GM19455 (cell line): Measurements from ENCODE around the gene CST11.
"Not testable (repeated sequence)": the region's sequence is repeated elsewhere in the genome, so short reads cannot be mapped to it uniquely, and the experiment has no call there.

Experiments
- ATAC-seq: cut with Tn5 transposase; IDR thresholded peaks from one replicate; pipeline ENCODE4 v1.9.1; 2021; ENCODE audit not compliant: unreplicated experiment

CST11 gene, protein sequence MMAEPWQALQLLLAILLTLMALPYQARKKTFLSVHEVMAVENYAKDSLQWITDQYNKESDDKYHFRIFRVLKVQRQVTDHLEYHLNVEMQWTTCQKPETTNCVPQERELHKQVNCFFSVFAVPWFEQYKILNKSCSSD

GRCh38 chr20:23452776-23453175 lies at the start of gene CST11:
Gene CST11 (minus strand): TSS chr20:23452876. CDS start chr20:23452811, 65 bp downstream.
- ATAC-seq = no peak

DNA sequence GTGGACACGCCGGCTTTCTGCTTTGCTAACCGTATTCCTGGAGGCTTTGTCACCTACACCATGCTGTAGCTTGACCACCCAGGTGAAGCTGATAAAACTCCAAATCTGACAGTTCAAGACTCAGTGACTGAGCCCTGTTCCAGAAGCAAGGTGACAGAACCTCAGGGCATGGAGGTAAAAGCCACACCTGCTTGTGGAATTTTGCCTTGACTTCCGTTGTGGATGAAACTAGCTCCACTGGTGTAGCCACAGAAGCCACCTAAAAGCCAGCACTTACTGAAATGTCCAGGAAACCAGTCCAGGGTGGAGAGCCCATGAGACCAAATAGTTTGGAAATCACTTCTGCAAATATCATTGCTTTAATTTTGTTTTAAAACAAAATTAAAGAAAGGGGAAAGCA lies 49.2 kb upstream of the CST11 start:
- no peak for ATAC-seq

DNA sequence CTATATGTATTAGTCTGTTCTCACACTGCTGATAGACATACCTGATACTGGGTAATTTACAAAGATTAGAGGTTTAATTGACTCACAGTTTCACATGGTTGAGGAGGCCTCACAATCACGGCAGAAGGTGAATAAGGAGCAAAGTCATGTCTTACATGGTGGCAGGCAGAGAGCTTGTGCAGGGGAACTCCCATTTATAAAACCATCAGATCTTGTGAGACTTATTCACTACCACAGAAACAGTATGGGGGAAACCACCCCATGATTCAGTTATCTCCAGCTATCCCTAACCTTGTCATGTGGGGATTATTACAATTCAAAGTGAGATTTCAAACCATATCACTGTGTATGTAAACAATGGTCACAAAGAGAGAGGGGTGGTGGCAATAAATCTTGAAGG lies 44.9 kb upstream of the CST11 start:
- no peak for ATAC-seq

- no peak for ATAC-seq
These were observed 40.6 kb upstream of the CST11 start for GRCh38 chr20:23493172-23493772.

DNA sequence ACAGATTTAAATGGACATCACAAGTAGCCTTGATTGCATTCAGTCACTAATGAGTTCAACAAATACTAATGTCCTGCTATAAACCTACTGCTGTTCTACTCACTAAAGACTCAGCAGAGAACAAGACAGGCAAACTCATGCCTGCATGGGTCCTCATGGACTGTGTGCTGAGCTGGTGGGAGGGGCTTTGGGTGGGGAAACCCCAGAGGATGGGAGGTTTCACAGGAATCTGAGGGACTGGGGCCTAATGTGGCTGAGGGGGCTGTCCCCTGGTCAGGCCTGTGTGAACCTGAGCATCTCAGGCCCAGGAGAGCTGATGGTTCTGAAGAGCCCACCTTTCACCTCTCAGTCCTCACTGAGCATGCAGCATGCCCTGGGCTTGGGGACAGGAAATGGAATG lies 39.6 kb upstream of the CST11 start:
- no peak for ATAC-seq

GRCh38 chr20:23490817-23491216 lies 38.1 kb upstream of the CST11 start, which contains the start of gene CST8:
Gene CST8 (plus strand): TSS chr20:23491117. CDS start chr20:23491668, 551 bp downstream.
- no peak for ATAC-seq

DNA sequence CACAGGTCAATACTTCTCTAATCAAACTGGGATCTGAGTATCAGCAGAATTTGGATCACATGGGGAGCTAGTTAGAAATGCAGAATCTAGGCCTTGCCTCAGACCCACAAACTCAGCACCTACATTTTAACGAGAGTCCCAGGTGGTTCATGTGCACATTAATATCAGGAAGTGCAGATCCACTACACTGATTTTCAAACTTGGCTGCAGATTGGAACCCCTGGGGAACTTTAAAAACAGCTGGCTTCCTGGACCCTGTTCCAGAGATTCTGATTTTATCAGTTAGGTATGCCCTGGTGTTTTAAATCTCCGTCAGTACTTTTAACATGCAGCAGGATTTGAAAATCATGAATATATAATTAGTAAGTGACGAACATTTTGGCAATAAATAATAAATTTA lies 36.3 kb upstream of the CST11 start:
- ATAC-seq = no peak

GRCh38 chr20:23488470-23488869 lies 35.8 kb upstream of the CST11 start:
- ATAC-seq = no peak

DNA sequence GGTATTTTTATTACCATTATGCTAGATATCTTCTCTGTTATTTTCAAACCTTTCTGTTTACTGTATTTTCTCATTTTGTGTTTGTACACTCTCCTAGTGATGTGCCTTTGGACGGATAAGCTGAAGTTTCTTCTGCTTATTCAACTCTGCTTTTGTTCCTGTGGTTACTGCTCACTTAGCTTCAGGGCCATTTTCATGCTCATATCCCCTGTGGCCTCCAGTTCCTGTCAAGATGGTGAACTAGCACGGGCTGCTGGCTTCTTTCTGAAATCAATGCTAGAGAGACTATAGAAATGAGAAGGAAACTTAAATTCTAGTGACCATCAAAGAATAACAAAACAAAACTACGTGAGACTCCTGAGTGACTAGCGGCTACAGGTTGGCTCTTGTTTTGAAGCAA lies 31.4 kb upstream of the CST11 start:
- no peak for ATAC-seq

DNA sequence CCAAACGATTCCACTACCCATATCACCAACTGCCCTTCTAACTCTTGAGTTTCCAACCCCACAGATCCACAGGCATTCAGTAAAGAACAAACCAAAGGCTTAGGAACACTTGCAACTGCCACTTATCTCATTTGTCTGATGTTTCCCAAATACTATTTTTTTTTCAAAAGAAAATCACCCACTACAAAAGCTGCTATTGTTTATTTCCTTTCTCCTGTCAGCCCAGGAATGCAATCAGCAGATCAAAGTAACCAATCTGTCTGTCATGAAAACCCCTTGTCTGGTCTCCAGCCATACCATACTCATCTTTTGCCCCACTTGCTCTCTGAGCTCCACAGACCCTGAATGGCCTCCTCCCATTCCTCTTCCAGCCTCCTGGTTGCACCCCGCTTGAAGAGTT lies 29.5 kb upstream of the CST11 start:
- no peak for ATAC-seq

- ATAC-seq = no peak
These were observed 26.4 kb upstream of the CST11 start for GRCh38 chr20:23479043-23479442.

GRCh38 chr20:23477223-23477622 lies 24.5 kb upstream of the CST11 start:
- no peak for ATAC-seq

GRCh38 chr20:23476015-23476754 lies 23.5 kb upstream of the CST11 start:
- no peak for ATAC-seq

- ATAC-seq = no peak
These were observed 22.7 kb upstream of the CST11 start for GRCh38 chr20:23475395-23475794.

DNA sequence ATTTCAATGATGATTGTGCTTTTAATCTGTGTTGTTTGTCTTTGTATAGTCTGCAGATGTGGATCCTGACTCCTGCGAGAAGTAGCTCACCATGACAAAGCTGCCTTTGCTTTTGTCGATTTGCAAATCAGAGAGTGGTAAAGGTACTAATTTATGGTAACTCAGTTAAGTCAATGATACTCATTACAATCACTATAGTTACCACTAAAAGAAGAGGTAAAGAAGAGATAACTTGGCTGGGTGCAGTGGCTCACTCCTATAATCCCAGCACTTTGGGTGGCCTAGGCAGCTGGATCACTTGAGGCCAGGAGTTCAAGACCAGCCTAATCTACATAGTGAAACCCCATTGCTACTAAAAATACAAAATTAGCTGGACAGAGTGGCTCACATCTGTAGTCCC lies 20.6 kb upstream of the CST11 start:
- ATAC-seq = not testable (repeated sequence)

DNA sequence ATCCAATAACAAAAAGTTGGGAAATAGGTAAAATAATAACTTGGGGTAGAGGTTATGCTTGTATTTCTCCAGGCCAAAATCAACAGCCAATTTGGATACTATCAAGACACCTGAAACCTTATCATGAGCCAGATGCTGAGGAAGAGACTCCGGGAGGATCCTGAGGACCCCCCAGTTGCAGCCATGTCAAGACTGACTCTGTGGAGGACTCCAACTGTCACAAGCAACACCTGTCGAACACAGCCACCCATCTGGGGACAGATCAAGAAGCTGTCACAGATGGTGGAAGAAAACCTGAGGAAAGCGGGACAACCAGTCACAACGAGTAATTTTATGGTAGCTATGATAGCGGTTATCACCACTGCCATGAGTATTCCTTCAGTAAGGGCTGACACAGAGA lies 19.6 kb upstream of the CST11 start:
- ATAC-seq = not testable (repeated sequence)

DNA sequence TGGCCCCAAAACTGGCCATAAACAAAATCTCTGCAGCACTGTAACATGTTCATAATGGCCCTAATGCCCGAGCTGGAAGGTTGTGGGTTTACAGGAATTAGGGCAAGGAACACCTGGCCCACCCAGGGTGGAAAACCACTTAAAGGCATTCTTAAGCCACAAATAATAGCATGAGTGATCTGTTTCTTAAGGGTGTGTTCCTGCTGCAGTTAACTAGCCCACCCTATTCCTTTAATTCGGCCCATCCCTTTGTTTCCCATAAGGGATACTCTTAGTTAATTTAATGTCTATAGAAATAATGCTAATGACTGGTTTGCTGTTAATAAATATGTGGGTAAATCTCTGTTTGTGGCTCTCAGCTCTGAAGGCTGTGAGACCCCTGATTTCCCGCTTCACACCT lies 14.3 kb upstream of the CST11 start:
- ATAC-seq = not testable (repeated sequence)

GRCh38 chr20:23461180-23461579 lies 8.5 kb upstream of the CST11 start:
- no peak for ATAC-seq

DNA sequence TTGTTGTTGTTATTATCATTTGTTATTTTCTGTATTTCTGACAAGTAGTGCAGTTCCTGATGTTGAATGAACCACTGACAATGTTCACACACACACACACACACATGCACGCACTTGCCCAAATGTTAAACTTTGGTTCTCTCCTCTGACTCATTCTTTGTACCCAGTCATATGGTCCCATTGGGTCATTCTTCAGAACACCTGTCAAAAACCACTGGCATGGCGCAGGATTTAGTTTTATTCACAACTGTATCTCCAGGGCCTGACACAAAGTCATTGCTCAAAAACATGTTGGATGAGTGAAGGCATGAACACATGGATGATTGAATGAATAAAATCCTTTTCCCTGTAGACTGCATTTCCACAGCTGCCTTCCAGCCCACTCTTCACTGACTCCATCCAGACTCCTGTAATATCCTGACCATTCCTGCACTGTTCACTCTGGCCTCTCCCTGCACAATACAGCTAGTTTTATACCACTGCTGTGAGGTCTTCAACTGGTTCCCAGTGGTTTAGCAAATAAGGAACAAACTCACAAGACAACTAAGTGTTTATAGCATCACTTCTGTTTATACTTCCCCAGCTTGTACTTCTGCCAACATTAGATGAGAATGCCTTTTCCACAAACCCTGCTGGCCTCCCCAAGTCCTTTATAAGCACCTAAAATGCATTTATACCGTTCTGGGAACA lies 6.9 kb upstream of the CST11 start:
- no peak for ATAC-seq

DNA sequence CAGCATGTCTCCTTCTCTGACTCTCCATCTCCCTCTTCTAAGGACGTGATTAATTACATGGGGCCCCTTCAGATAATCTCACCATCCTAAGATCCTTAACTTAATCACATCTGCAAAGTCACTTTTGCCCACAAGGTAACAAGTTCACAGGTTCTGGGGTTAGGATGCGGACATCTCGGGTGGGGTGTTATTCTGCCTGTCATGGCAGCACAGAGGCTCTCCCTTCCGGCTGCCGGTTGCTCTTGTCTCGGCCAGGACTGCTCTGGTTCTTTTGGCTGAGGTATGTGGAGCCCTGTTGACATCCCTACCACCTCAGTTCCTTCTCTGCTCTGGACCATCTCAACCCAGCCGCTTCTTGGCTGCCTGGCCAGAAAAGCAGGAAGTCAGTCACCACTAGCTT lies 4.2 kb upstream of the CST11 start:
- ATAC-seq = no peak

DNA sequence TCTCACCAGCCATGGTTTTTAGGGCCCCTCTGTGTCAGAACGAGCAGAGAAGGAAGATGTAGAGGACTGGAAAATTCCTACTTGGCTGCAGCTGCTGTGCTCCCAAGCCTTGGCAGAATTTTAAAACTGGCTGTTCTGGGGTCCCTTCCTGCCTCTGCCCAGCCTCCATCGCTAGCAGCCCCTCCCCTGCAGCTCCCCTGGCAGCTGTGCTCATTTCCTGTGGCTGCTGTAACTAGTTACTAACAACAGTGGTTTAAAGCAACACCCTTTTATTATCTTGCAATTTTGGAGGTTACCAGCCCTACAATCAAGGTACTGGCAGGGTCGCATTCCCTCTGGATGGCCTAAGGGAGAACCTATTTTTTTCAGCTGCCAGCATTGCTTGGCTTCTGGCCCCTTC lies 3.7 kb upstream of the CST11 start:
- no peak for ATAC-seq

DNA sequence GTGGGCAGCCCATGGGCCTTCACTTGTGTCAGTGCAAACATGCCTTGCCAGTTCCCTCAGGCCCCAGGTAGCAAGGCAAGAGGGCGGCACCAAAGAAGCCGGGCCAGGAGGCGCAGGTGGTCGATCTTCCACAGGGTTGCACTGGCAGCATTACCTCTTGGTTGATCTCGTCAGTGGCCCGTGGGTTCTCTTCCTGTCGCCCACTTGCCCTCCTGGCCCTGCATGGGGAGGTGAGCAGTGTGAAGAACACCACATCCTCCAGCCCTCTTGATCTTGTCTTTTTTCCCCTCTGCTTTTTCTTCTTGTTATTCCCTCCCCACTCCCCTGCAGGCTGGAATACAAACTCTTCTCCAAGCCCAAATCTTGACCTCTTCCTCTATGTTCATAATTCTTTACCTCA lies 3.0 kb upstream of the CST11 start:
- ATAC-seq = no peak
